Stimulated activated memory B cell treated with anti-CD40 and anti-IgM and Interleukin-4, amounts not matched to agents 10 μg/mL and 1 μg/mL and 100 μg/mL, for 72 hours (primary cell): Measurements from ENCODE around the gene TVP23B.
"Not testable (repeated sequence)": the region's sequence is repeated elsewhere in the genome, so short reads cannot be mapped to it uniquely, and the experiment has no call there.

Source experiments
- ATAC-seq: fragments of 150-1000 bp; cut with Tn5 transposase; 2 replicates; pipeline ENCODE4 v1.10.0; 2021
- H3K27ac Mint-ChIP-seq: one replicate; pipeline ENCODE4 v1.8.0; 2022; ENCODE audit warnings: mild to moderate bottlenecking, mixed read lengths
- H3K27me3 Mint-ChIP-seq: one replicate; pipeline ENCODE4 v1.8.0; 2022; ENCODE audit warnings: mixed read lengths
- H3K36me3 Mint-ChIP-seq: one replicate; pipeline ENCODE4 v1.8.0; 2022; ENCODE audit warnings: mixed read lengths
- H3K4me1 Mint-ChIP-seq: one replicate; pipeline ENCODE4 v1.8.0; 2022; ENCODE audit warnings: mixed read lengths
- H3K4me3 Mint-ChIP-seq: one replicate; pipeline ENCODE4 v1.8.0; 2022; ENCODE audit warnings: mild to moderate bottlenecking, moderate library complexity, mixed read lengths
- H3K9me3 Mint-ChIP-seq: one replicate; pipeline ENCODE4 v1.8.0; 2022; ENCODE audit warnings: mixed read lengths

The TVP23B gene

GRCh38 chr17:18770572-18770971, 10.4 kb upstream of the TVP23B start:
- not testable (repeated sequence) for H3K9me3 Mint-ChIP-seq, ATAC-seq, H3K4me1 Mint-ChIP-seq, H3K36me3 Mint-ChIP-seq, H3K27ac Mint-ChIP-seq, H3K4me3 Mint-ChIP-seq
- peaks cover 36% of the 10 kb centered on the region for H3K27me3 Mint-ChIP-seq

- not testable (repeated sequence) for H3K9me3 Mint-ChIP-seq, H3K36me3 Mint-ChIP-seq, ATAC-seq, H3K27ac Mint-ChIP-seq, H3K4me3 Mint-ChIP-seq, H3K4me1 Mint-ChIP-seq
- peaks cover 40% of the 10 kb centered on the region for H3K27me3 Mint-ChIP-seq
These were observed 9.9 kb upstream of the TVP23B start for GRCh38 chr17:18771066-18771465.

GRCh38 chr17:18772471-18772870, 8.5 kb upstream of the TVP23B start:
- H3K9me3 Mint-ChIP-seq = no peaks in the 10 kb centered on the region
- no peaks in the 10 kb centered on the region for H3K4me1 Mint-ChIP-seq
- no peak overlapping the region for H3K4me3 Mint-ChIP-seq
- H3K36me3 Mint-ChIP-seq = no peaks in the 10 kb centered on the region
- no peak for ATAC-seq
- H3K27me3 Mint-ChIP-seq = peaks cover 40% of the 10 kb centered on the region
- no peak overlapping the region for H3K27ac Mint-ChIP-seq

GRCh38 chr17:18781805-18782204, 822 bp downstream of the TVP23B start:
- H3K4me3 Mint-ChIP-seq = peak overlapping the region; percentile 57
- not testable (repeated sequence) for ATAC-seq, H3K27me3 Mint-ChIP-seq, H3K9me3 Mint-ChIP-seq
- H3K27ac Mint-ChIP-seq = peak overlapping the region; percentile 92
- peaks cover 20% of the 10 kb centered on the region for H3K4me1 Mint-ChIP-seq
- H3K36me3 Mint-ChIP-seq = peaks cover 17% of the 10 kb centered on the region

GRCh38 chr17:18785933-18786332, 5.0 kb downstream of the TVP23B start:
- ATAC-seq, H3K27ac Mint-ChIP-seq, H3K27me3 Mint-ChIP-seq, H3K9me3 Mint-ChIP-seq, H3K4me3 Mint-ChIP-seq: not testable (repeated sequence)
- Mint-ChIP-seq H3K36me3 (peaks cover 28% of the 10 kb centered on the region), H3K4me1 (peaks cover 41% of the 10 kb centered on the region)

- H3K4me3 Mint-ChIP-seq, H3K27me3 Mint-ChIP-seq, ATAC-seq, H3K9me3 Mint-ChIP-seq, H3K27ac Mint-ChIP-seq: not testable (repeated sequence)
- H3K4me1 Mint-ChIP-seq = peaks cover 41% of the 10 kb centered on the region
- peaks cover 28% of the 10 kb centered on the region for H3K36me3 Mint-ChIP-seq
These were observed 5.9 kb downstream of the TVP23B start for GRCh38 chr17:18786890-18787289.

- Mint-ChIP-seq H3K4me1 (peaks cover 31% of the 10 kb centered on the region), H3K36me3 (peaks cover 21% of the 10 kb centered on the region)
- not testable (repeated sequence) for H3K27me3 Mint-ChIP-seq, H3K27ac Mint-ChIP-seq, H3K4me3 Mint-ChIP-seq, H3K9me3 Mint-ChIP-seq, ATAC-seq
These were observed 10.4 kb downstream of the TVP23B start for GRCh38 chr17:18791402-18791801.

GRCh38 chr17:18794841-18795240, 13.9 kb downstream of the TVP23B start:
- not testable (repeated sequence) for H3K27me3 Mint-ChIP-seq

GRCh38 chr17:18796887-18797286, 15.9 kb downstream of the TVP23B start:
- H3K36me3 Mint-ChIP-seq = peaks cover 27% of the 10 kb centered on the region
- not testable (repeated sequence) for ATAC-seq, H3K27me3 Mint-ChIP-seq, H3K27ac Mint-ChIP-seq, H3K9me3 Mint-ChIP-seq, H3K4me1 Mint-ChIP-seq, H3K4me3 Mint-ChIP-seq

More at GRCh38 chr17:18794841-18795240, 13.9 kb downstream of the TVP23B start:
- not testable (repeated sequence) for H3K9me3 Mint-ChIP-seq, H3K27ac Mint-ChIP-seq, H3K4me3 Mint-ChIP-seq, H3K4me1 Mint-ChIP-seq, ATAC-seq
- peaks cover 20% of the 10 kb centered on the region for H3K36me3 Mint-ChIP-seq

- H3K9me3 Mint-ChIP-seq, ATAC-seq, H3K4me1 Mint-ChIP-seq, H3K27ac Mint-ChIP-seq, H3K27me3 Mint-ChIP-seq, H3K4me3 Mint-ChIP-seq: not testable (repeated sequence)
- peaks cover 28% of the 10 kb centered on the region for H3K36me3 Mint-ChIP-seq
These were observed 22.7 kb downstream of the TVP23B start for GRCh38 chr17:18803458-18804245.

- not testable (repeated sequence) for ATAC-seq, H3K9me3 Mint-ChIP-seq, H3K27ac Mint-ChIP-seq, H3K36me3 Mint-ChIP-seq, H3K4me1 Mint-ChIP-seq, H3K27me3 Mint-ChIP-seq, H3K4me3 Mint-ChIP-seq
These were observed 34.9 kb downstream of the TVP23B start for GRCh38 chr17:18815924-18816323.

- H3K27ac Mint-ChIP-seq, H3K27me3 Mint-ChIP-seq, H3K4me1 Mint-ChIP-seq, H3K4me3 Mint-ChIP-seq, H3K36me3 Mint-ChIP-seq, H3K9me3 Mint-ChIP-seq: not testable (repeated sequence)
- peak; percentile 59 for ATAC-seq
These were observed 35.7 kb downstream of the TVP23B start for GRCh38 chr17:18816489-18817371.

GRCh38 chr17:18821430-18821829, 40.4 kb downstream of the TVP23B start:
- not testable (repeated sequence) for H3K27ac Mint-ChIP-seq, H3K9me3 Mint-ChIP-seq, H3K4me3 Mint-ChIP-seq, H3K4me1 Mint-ChIP-seq, H3K36me3 Mint-ChIP-seq, H3K27me3 Mint-ChIP-seq, ATAC-seq

- not testable (repeated sequence) for H3K9me3 Mint-ChIP-seq, ATAC-seq, H3K4me3 Mint-ChIP-seq, H3K27me3 Mint-ChIP-seq, H3K27ac Mint-ChIP-seq, H3K4me1 Mint-ChIP-seq, H3K36me3 Mint-ChIP-seq
These were observed 46.6 kb downstream of the TVP23B start for GRCh38 chr17:18827613-18828012.

GRCh38 chr17:18848501-18848900, 67.5 kb downstream of the TVP23B start:
- Mint-ChIP-seq H3K36me3 (peaks cover 7% of the 10 kb centered on the region), H3K4me3 (no peak overlapping the region), H3K9me3 (no peaks in the 10 kb centered on the region), H3K27ac (no peak overlapping the region), H3K27me3 (no peaks in the 10 kb centered on the region), H3K4me1 (peaks cover 11% of the 10 kb centered on the region)
- no peak for ATAC-seq

GRCh38 chr17:18850679-18851078, 69.7 kb downstream of the TVP23B start:
- Mint-ChIP-seq H3K9me3 (no peaks in the 10 kb centered on the region), H3K27ac (no peak overlapping the region), H3K36me3 (peaks cover 9% of the 10 kb centered on the region), H3K4me3 (no peak overlapping the region), H3K4me1 (peaks cover 22% of the 10 kb centered on the region), H3K27me3 (no peaks in the 10 kb centered on the region)
- no peak for ATAC-seq
